ENCODE data around the gene DHX15. TPM values are rescaled to one million over a fixed set of nuclear protein-coding genes. Genes with fewer than 3 reads are reported as not detected.
A peak's percentile ranks its signal among the peaks of the same experiment; 100 is the strongest.

Gene DHX15
- total and polyA plus RNA-seq, 10 of the 15 experiments (the other 5 are each of a cell fraction or from before 2014, with no cell fraction given): 166 to 269 (median 184) TPM

GRCh38 chr4:24578364-24578763 lies 6.0 kb downstream of the DHX15 start:
- TF ChIP-seq HDAC2 (IDR thresholded peaks at IDR 0.05) (no peak), POLR2AphosphoS5 (IDR thresholded peaks at IDR 0.05; ENCODE audit: low read length) (peak; percentile 37; the same call in 1 of the 2 replicates), CEBPB (IDR thresholded peaks at IDR 0.05; ENCODE audit: borderline replicate concordance in 1 of 2, low read depth in 2 of 2, low read length in 2 of 2) (no peak)
- CTCF ChIA-PET: interaction anchor here (0.8 to 0.9 kb wide), 2 partner anchors 10 to 80 kb away, joined by 3 read pairs; no protein-coding TSS in a partner anchor
- no peaks in the 10 kb centered on the region for H3K4me1 ChIP-seq (ENCODE audit: control insufficient read depth, insufficient read depth, low read length)
- H3K4me3 ChIP-seq: peak overlapping the region; percentile 48; the same call in 1 of the 2 replicates
- POLR2A ChIA-PET: no interaction called here
- no peak for FAIRE-seq
- BruUV-seq (replicated peaks): no TSS peak
- peaks cover 16% of the 10 kb centered on the region; the same call in 1 of the 2 replicates for H4K20me1 ChIP-seq (ENCODE audit: control insufficient read depth, insufficient read depth)
- peak; percentile 31 for ATAC-seq
- H3K9ac ChIP-seq (ENCODE audit: control insufficient read depth, insufficient read depth, low read length): no peak overlapping the region
- H3K36me3 ChIP-seq (ENCODE audit: control insufficient read depth in 2 of 2, insufficient read depth in 2 of 2, low read length in 1 of 2): peaks cover 3 to 32% of the 10 kb centered on the region in 2 experiments
- peaks cover 96% of the 10 kb centered on the region for H3K79me2 ChIP-seq (ENCODE audit: control insufficient read depth, insufficient read depth, low read length)
- WGBS (ENCODE audit: insufficient coverage, insufficient replicate concordance, low lambda C conversion rate, missing lambda C conversion rate): 48% methylated on average over 4 of the region's 4 CpGs
- RAD21 ChIA-PET (ENCODE audit: unreplicated experiment): no interaction called here
- H3K9me3 ChIP-seq (replicated peaks; ENCODE audit: control insufficient read depth, insufficient read depth, low read length): no peaks in the 10 kb centered on the region; the same call in none of the 3 replicates
- in situ Hi-C loops (cut with MboI) (loop anchor here (25.0 kb wide), 1 partner anchor 1241 kb away; no protein-coding TSS in a partner anchor), intact Hi-C loops (cut with micrococcal nuclease; ENCODE audit: unreplicated experiment) (loop anchor here (5.0 kb wide), 1 partner anchor 36 kb away; no protein-coding TSS in a partner anchor)
- SMC1A ChIA-PET (ENCODE audit: uncharacterized antibody, unreplicated experiment): interaction anchor here (0.8 to 1.5 kb wide), 2 partner anchors 20 to 28 kb away, joined by 4 read pairs; no protein-coding TSS in a partner anchor
- H3K27me3 ChIP-seq (replicated peaks in 1 of 2; ENCODE audit: control insufficient read depth in 2 of 2, insufficient read depth in 2 of 2, low read length in 1 of 2): no peaks in the 10 kb centered on the region
- no peak for DNase-seq (ENCODE audit: low read depth, low spot score)
- no peak overlapping the region for H3K27ac ChIP-seq (ENCODE audit: control insufficient read depth, insufficient read depth)
- H3K4me2 ChIP-seq (ENCODE audit: control insufficient read depth, insufficient read depth): peak overlapping the region; percentile 52
- no peak overlapping the region for H2AFZ ChIP-seq (ENCODE audit: control insufficient read depth, low read depth, low read length)

- ChIA-PET RAD21 (ENCODE audit: unreplicated experiment) (no interaction called here), CTCF (interaction anchor here (2.8 kb wide), 1 partner anchor 25 kb away, joined by 9 read pairs; no protein-coding TSS in a partner anchor), POLR2A (no interaction called here), SMC1A (ENCODE audit: uncharacterized antibody, unreplicated experiment) (no interaction called here)
- H3K4me2 ChIP-seq (ENCODE audit: control insufficient read depth, insufficient read depth): peak overlapping the region; percentile 55
- WGBS (ENCODE audit: insufficient coverage, insufficient replicate concordance, low lambda C conversion rate, missing lambda C conversion rate): over 99% methylated on average over 17 of the region's 17 CpGs
- ATAC-seq (no peak), FAIRE-seq (no peak), DNase-seq (ENCODE audit: low read depth, low spot score) (no peak)
- no peak overlapping the region for H3K4me3 ChIP-seq
- peaks cover 3% of the 10 kb centered on the region for H3K4me1 ChIP-seq (ENCODE audit: control insufficient read depth, insufficient read depth, low read length)
- H3K9me3 ChIP-seq (replicated peaks; ENCODE audit: control insufficient read depth, insufficient read depth, low read length): no peaks in the 10 kb centered on the region; the same call in none of the 3 replicates
- no TSS peak for BruUV-seq (replicated peaks)
- in situ Hi-C loops (cut with MboI) (loop anchor here (25.0 kb wide), 1 partner anchor 1239 kb away; no protein-coding TSS in a partner anchor), intact Hi-C loops (cut with micrococcal nuclease; ENCODE audit: unreplicated experiment) (loop anchor here (5.0 kb wide), 1 partner anchor 34 kb away; no protein-coding TSS in a partner anchor)
- peaks cover 3 to 45% of the 10 kb centered on the region in 2 experiments for H3K36me3 ChIP-seq (ENCODE audit: control insufficient read depth in 2 of 2, insufficient read depth in 2 of 2, low read length in 1 of 2)
- no peak overlapping the region for H2AFZ ChIP-seq (ENCODE audit: control insufficient read depth, low read depth, low read length)
- H3K79me2 ChIP-seq (ENCODE audit: control insufficient read depth, insufficient read depth, low read length): peaks cover 96% of the 10 kb centered on the region
- H3K9ac ChIP-seq (ENCODE audit: control insufficient read depth, insufficient read depth, low read length): no peak overlapping the region
- no peaks in the 10 kb centered on the region for H3K27me3 ChIP-seq (replicated peaks in 1 of 2; ENCODE audit: control insufficient read depth in 2 of 2, insufficient read depth in 2 of 2, low read length in 1 of 2)
- H3K27ac ChIP-seq (ENCODE audit: control insufficient read depth, insufficient read depth): no peak overlapping the region
- H4K20me1 ChIP-seq (ENCODE audit: control insufficient read depth, insufficient read depth): peaks cover 18% of the 10 kb centered on the region; the same call in 1 of the 2 replicates
- TF ChIP-seq IRF3 (IDR thresholded peaks at IDR 0.05) (no peak), CUX1 (IDR thresholded peaks at IDR 0.05; ENCODE audit: insufficient replicate concordance, low read depth, low read length) (no peak), USF1 (IDR thresholded peaks at IDR 0.05; ENCODE audit: borderline replicate concordance, extremely low read length, insufficient read depth, low read depth, low read length) (no peak), NR2C1 (IDR thresholded peaks at IDR 0.05) (no peak), GABPA (IDR thresholded peaks at IDR 0.05; ENCODE audit: low read depth) (no peak), NFYA (IDR thresholded peaks at IDR 0.05; ENCODE audit: borderline replicate concordance, low read depth, low read length) (no peak)
Observed at GRCh38 chr4:24576276-24576675, 8.1 kb downstream of the DHX15 start.
